UCSD-AML1 (cell line): Measurements from ENCODE around the gene NF1.
"Not testable (repeated sequence)": the region's sequence is repeated elsewhere in the genome, so short reads cannot be mapped to it uniquely, and the experiment has no call there.

ENCODE experiments used
- DNase-seq: peaks from one replicate; lab custom pipeline; 2025; ENCODE audit not compliant: unreplicated experiment; lab: John Stamatoyannopoulos, UW

NF1 gene

DNA sequence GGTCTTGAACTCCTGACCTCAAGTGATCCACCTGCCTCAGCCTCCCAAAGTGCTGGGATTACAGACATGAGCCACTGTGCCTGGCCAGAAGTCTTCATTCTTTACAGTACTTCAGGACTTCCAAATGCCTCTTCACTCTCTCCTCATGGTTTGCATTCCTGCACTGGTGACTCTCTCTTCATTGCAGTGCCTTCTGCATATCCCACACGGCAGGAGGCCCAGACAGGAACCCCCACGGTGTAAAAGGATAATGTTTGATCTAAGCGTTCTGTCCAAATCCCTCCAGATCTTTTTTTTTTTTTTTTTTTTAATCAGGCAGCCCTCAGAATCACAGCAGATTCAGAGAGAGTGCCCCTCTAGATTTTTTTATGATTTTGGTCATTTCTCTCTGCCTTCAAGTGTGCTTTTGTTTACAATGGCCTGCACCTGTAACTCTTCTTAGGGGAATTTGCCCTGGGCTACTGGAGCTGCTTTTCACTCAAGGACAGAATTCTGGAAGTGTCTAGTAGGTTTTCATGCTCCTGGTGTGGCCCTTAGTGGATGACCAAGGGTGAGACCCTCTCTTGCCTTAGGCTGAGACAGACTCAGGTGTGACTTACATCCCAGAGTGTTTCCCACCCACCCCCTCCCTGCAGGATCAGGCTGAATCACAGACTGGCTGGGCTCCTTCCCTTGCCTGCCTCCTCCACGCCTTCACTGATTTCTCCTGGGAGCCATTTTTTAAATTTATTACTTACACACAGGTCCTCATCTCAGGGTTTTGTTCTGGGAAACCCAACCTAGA is 19.8 kb upstream of the NF1 start:
- DNase-seq, result no peak

DNA sequence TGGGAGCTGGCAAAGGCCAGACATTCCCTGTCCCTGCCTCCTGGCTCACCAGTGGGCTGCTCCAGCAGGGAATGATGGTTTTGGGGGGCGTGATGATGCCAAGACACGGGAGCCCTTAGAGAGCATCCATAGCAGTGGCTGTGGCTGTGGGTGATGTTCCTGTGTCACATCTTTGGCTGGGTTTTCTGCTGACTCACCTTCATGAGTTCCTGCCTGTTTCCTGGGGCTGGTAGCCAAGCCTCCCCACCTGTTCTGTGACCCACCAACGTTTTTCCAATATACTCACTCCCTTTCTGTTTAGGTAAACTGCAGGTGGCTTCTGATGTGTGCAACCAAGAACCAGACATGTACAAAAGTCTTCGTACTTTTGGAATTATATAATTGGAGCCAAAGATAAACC is 16.5 kb upstream of the NF1 start:
- no peak for DNase-seq

DNA sequence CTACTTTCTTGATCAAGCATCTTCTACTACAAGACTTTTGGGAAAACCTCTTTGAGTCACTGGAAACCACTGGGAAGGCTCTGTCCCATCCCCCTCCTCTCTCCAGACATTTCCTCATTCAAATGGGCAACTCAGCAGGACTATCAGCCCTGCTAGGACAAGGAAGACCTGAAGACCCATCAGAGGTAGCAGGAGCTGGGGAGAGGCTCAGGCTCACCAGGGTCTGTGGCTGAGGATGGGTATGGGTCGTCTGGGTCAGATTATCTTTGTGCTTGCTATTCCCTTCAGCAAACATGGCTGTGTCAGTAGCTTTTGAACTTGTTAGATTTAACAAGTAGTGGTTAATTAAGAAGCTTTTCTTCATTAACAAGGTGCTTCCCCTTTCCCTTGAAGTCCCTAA is 15.0 kb upstream of the NF1 start:
- no peak for DNase-seq

DNA sequence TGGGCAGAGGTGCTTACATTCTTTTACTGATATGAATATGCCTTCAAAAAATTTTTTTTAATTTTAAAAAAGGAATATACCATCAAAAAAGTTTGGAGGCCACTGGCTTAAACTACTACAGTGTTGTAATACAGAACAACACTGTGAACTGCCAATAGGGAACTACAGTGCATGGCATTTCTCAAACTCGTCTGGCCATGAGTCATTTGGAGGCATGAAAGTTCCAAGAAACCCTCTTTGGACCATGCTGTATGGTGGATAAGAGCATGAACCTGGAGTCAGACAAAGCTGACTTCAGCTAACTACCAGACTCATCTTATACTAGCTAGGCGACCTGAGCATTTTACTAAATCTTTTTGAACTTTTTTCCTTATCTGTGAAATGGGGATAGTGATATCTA is 9.2 kb upstream of the NF1 start:
- no peak for DNase-seq

DNA sequence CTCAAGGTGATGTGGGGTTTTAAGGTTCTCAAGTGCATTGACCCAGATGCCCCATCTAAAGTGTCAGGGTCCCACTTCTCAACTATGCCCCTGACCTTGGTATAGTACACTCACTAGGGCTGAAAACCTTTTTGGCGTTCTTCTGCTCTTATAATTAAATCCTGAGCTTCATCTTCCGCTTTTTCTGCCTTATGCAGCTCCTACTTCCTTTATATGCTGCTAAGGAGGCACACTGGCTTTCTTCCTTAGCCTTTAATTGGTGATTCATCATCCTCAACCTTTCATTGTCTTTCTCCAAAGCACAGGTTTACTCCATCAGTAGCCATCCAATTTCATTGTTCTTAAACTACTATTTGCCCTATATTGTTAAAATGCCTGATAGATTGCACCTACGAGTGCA is 5.3 kb upstream of the NF1 start:
- DNase-seq, result no peak

DNA sequence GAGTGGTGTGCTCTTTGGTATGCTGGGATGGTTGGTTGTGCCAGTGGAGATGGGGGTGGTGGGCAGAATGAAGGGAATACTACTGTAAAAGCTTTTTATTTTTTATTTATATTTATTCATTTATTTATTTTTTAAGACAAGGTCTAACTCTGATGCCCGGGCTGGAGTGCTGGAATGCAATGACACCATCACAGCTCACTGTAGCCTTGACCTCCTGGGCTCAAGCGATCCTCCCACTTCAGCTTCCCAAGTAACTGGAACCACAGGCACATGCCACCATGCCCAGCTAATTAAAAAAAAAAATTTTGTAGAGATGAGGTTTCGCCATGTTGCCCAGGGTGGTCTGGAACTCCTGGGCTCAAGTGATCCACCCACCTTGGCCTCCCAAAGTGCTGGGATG is 4.1 kb upstream of the NF1 start:
- DNase-seq, result not testable (repeated sequence)

DNA sequence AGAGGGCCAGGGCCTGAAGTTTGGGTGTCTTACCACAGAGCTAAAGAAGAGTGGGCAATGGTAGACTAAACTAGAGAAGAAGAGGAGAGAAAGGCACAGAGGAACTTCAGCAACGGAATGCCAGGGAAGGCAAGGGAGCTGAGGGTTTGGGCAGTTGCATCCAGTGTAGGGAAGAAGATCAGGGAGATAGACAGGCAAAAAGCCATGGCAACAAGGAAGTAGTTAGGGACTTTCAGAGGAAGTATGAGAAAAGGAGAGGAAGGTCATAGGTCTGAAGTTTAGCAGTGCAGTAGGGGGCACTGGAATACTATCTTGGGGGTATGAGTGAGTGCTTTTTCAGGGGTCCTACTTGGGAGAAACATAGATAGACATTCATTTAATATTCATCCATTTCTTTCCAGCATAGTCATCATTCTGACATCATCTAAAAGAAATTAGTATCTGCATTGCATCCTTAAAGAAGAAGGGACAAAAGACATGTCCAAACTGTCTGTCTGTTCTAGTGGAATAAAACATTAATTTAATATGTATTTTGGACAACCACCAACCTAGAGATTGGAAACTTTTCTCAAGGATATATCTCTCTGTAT is 2.2 kb upstream of the NF1 start:
- no peak for DNase-seq

DNA sequence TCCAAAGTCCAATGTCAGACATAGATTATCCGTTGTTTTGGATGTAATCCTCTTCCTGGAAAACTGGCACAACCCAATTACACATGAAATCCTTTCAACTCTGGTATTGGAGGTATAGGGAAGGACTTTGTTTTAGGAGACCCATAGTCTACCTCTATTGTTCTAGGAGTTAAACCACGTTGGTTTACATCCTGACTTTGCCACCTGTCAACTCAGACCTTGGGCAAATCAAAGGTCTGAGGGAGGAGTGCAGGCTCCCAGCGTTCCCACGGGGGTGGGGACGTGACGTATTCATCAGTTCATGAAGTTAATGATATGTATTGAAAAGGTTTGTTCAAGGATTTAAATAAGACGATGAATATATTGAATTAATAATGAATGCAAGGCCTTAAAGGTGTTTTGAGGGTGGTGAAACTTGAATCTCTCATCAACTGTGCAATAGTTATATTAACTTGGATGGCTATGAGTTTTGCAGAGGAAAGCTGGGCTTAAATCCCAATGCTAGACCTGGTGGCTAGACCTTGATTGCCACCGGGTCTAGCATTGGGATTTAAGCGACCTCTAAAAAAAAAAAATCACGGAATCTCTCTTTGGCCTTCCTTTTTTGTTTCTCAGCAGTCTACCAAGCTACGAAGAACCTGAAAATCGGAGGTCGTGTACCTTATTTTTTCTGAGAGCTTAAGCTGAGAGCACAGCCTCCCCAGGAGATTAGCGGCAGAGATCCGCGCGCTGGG is 744 bp upstream of the NF1 start:
- no peak for DNase-seq

DNA sequence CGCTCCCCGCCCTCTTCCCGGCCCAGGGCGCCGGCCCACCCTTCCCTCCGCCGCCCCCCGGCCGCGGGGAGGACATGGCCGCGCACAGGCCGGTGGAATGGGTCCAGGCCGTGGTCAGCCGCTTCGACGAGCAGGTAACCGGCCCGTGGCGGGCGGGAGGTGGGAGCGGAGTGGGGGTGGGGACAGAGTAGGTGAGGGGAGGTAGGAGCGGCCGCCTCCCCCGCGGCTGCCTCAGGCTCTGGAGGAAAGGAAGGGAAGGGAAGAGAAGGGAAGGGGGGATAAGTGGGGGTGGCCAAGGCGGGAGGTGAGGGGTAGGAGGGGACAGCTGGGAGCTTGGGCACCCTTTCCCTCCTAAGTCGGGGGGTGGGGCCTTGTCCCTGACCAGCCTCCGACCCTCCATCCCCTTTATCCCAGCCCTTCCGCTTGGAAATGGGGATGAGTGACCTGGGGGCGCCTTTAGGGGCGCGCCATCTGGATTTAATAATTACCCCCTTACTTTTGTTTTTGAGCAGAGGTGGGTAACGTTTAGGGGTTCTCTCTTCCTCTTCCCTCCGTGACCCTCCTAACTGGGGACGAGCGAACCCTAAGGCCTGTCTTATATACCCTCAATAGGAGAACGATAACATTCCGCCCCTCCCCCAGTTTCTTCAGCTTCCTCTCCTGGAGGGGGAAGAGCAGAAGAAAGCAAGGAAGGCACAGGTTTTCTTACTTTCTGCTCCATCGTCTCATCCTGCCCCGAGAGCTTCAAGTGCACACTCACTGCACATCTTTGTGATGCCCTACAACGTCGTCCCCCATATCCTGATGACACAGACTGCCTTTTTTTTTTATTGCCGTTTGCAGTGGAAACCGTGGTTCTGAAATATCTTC is 694 bp downstream of the NF1 start:
- DNase-seq, result peak; percentile 57

DNA sequence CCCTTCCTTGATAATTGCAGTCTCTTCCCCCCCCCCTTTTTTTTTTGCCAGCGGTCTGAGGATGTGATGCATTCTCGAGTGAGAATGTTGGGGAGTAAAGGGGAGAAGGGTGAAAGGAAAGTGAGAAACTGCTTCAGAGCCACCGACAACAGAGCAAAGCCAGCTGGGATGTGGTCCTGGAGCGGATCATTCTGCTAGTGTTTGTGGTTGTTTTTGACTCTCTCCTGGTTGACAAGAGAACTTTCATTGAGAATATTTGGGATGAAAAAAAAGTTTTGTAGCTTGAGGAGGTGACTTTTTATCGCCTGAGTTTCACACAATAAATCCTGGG is 1.3 kb downstream of the NF1 start:
- no peak for DNase-seq

DNA sequence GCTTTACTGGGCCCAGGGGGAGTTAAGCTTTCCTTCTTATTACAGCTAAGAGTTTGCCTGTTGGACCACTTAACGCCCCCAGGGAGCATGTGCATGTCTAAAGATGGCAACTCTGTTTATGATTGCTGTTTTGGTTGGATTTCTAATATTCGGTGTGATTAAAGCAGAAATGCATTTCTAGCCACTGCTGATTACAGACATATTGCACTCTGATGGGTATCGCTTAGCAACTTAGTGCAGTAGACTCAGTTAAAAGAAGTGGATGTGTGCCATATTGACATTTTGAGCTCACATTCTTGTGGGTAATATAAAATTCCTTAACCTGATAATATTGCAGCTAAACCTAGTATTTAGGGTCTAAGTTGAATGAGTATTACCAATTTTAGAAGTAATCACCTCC is 4.2 kb downstream of the NF1 start:
- DNase-seq, result no peak

DNA sequence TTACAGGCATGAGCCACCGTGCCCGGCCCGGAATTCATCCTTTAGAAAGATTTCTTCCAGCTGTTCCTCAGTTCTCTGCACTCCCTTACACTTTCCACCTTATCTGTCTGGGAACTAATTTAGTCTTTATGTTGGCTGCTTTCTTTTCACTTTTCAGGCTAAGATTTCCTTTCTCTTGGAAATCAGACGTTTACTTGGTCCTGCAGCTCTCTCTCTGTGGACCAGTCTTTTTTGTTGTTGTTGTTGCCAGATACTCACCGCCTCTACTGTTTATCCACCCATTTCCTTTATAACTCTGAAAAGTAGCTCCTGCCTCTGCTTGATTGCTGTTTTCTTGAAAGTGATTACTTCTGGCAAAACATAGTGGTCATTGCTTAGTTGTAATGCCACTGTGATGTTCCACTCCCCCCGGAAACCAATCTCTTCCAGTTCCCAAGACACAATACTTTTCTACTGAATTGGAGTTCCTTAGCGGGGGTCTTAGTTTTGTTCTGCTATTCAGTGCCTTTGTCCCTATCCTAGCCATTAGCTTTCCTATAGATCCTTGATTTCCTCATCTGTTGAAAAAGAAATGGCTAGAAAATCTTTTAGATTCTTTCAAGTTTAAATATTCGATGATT is 6.2 kb downstream of the NF1 start:
- no peak for DNase-seq

DNA sequence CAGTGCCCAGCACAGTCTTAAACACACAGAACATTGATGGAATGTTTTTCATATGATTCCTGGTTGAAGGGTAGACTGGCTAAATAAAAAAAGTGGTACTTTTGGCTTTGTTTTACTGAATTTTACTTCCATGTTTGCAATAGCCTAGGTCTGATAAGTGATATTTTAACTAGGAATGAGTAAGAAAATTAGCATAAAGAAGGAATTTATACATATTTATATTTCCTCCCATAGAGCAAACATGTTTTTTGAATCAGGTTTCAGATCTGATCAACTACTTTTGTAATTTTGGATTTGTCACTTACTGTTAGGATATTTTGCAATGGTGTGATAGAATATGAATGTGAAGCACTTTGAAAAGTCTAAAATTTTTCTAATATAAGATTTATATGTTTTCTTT is 7.2 kb downstream of the NF1 start:
- DNase-seq, result no peak

DNA sequence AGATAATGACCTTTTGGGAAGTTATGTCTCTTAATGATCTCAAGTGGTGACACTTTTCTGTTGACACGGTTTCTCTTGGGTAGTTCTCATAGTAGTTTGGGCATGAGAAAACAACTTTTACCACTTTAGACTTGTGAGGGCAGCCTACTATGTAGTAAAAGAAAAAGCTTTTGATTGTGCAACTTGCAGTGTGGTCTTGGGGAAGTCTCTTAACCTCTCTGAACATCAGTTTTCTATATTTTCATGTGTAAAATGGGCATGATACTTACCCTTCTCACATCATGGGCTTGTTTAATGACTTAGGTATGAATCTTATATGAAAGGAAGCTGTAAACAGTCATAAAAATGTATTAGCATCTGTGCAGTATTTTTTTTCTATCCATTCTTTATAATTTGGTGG is 11.2 kb downstream of the NF1 start:
- no peak for DNase-seq

DNA sequence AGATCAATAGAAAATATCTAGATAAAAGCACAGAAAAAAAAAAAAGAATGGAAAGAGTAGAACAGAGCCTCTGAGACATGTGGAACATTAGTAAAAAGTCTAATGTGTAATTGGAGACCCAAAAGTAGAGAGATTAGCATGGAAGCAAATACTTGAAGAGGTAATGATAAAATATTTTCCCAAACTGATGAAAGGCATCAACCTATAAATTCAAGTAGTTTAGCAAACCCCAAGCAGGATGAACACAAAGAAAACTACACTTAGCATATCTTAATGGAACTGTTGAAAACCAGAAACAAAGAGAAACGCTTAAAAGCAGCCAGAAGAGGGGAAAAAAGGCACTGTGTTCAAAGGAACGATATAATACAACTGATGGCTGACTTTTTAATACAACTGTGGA is 16.4 kb downstream of the NF1 start:
- DNase-seq, result no peak

DNA sequence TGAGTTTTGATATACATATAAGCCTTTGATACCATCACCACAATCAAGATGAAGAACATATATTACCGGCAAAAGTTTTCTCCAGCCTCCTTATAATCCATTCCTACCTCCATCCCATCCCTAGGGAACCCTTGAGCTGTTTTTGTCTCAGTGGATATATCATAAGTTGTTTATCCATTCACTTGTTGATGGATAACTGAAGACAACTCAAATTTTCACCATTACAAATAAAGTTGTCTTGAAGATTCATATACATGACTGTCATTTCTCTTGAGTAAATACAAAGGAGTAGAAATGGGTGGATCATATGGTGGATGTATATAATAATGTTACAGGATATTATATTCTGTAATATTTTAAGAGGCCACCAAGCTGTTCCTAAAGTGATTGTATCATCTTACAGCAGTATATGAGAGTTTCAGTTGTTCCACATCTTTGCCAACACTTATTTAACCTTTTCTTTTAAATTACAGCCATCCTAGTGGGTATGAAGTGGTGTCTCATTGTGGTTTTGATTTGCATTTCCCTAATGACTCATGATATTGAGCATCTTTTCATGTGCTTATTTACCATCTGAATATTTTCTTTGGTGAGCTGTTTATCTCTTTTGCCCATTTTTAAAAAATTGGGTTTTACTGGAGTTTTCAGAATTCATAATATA is 17.4 kb downstream of the NF1 start:
- DNase-seq, result no peak

DNA sequence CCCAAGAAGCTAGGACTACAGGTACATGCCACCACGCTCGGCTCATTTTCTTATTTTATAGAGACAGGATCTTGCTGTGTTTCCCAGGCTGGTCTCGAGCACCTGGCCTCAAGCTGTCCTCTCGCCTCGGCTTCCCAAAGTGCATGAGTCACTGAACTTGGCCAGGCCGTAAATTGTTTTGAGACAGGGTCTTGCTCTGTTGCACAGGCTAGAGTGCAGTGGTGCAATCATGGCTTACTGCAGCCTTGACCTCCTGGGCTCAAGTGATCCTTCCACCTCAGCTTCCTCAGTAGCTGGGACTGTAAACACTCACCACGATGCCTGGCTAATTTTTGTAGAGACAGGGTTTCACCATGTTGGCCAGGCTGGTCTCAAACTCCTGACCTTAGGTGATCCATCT is 18.6 kb downstream of the NF1 start:
- DNase-seq, result not testable (repeated sequence)

DNA sequence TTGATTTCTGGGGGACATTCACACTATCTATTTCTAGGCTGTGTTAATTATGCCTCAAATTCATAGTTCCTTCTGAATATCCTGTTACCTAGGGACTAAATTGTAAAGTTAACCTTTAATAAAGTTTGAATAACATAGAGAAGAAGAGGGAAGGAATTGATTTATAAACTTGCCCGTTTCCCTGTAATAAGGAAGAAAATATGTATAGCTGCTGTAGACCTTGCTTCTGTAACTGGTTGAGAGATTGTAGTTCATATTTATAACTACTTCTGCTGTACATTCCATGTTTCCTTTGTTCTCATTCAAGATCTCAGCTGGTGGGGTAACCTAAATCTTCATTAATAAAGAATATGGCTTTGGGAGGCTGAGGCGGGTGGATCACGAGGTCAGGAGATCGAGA is 19.2 kb downstream of the NF1 start:
- no peak for DNase-seq

DNA sequence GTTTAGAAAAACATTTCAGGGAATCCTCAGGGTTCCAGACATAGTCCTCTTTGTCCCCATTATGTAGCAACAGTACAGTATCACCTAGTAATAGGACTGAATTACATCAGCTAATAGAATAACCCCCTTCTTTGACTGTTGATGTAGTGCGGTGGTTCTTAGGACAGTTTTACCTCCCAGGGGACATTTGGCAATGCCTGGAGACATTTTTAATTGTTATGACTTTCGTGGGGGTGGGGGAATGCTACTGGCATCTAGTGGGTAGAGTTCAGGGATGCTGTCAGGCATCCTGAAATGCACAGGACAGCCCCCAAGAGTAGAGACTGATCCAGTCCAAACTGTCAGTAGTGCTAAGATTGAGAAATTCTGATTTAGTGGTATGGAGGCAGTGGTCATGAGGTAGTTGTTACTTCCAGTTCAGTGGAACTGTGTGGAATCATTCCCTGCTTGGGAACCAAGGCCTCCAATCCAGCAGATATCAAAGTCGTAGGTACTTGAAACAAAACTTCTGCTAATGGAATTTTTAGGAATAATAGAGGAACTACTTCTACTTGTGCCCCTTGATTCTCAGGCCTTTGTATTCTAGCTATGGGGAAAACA is 20.3 kb downstream of the NF1 start:
- DNase-seq, result no peak

DNA sequence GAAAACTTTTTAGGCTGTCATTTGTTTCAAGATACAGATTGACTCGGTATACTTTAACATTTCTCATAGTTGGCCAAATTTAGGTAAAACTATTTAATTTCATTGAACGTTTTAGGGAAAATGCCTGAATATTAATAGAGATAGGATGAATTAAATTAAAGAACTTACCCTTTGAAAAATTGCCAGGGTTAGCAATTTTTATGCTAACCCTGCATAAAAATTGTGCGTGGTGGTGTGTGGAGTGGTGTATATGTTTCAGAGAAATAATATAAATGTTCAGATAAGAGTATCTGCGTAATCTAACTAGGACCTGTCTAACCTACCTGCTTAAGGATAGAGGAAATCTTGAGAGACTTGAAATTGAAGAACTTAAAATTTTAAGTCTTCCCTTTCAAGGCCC is 21.4 kb downstream of the NF1 start:
- DNase-seq, result no peak
